Measurements from ENCODE around the gene MS4A1. TPM values are rescaled to one million over a fixed set of nuclear protein-coding genes. Genes with fewer than 3 reads are reported as not detected.

The MS4A1 gene
- total RNA-seq, 1 experiment from 2014 or later: 0.17 TPM

DNA sequence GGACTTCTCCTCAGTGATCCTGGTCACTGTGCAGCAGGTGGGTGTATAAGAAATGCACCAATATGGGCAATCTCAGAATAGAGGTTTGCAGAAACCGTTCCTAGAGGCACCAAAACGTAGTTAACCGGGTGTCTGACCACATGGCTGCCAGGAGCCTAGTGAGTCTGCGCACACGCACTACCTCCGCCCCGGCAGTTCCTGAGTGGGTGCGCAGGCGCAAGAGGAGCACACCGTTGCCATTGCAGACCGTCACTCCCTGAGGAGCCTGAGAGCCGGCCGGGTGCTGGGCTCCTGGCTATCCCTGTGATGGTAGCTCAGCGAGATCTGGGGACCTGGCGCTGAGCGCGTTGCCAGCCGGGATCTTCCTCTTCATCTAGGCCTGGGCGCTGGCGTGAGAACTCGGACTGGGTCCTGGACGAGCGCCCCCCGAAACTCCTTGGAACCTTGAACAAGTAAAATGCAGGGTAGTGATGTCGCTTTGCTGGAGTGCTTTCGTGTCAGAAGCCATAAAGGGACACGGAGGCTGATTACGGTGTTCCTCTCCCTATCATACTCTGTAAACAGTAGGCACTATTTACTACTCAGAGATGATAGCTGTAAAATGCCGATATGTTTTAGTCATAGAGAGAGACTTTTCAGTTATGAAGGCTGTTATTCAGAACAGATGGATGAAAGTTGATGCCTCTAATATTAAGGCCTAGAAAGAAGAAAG is 59.7 kb downstream of the MS4A1 start, which contains the start of gene MS4A13:
TSS of gene MS4A13 (plus strand) at position 249 of the 712 bp plus-strand sequence. CDS start 2,692 bp downstream, outside the sequence.
- peaks cover 16% of the 10 kb centered on the region for H3K36me3 Mint-ChIP-seq
- POLR2A ChIA-PET: no interaction called here
- H3K9me3 Mint-ChIP-seq: peaks cover 28% of the 10 kb centered on the region
- CTCF ChIA-PET: no interaction called here
- no peak within 1 kb of the TSS for H3K27ac Mint-ChIP-seq
- no peak within 1 kb of the TSS for H3K4me3 Mint-ChIP-seq
- no peaks in the 10 kb centered on the region; the same call in 1 of the 2 replicates for H3K27me3 Mint-ChIP-seq (ENCODE audit: low read depth)
- DNase-seq (ENCODE audit: low spot score): no peak
- no peak for ATAC-seq
- TF ChIP-seq SP1 (CRISPR knock-in tag; conservative IDR thresholded peaks at IDR 0.05) (no peak), FOXK1 (CRISPR knock-in tag; IDR thresholded peaks at IDR 0.05) (no peak), MAX (CRISPR knock-in tag; IDR thresholded peaks at IDR 0.05) (no peak), ZMAT4 (CRISPR knock-in tag; IDR thresholded peaks at IDR 0.05) (no peak), GABPB1 (CRISPR knock-in tag; IDR thresholded peaks at IDR 0.05) (no peak), ZNF396 (CRISPR knock-in tag; IDR thresholded peaks at IDR 0.05; ENCODE audit: borderline replicate concordance) (no peak), RORB (CRISPR knock-in tag; IDR thresholded peaks at IDR 0.05) (no peak)
- TF ChIP-seq, protein P1, sequence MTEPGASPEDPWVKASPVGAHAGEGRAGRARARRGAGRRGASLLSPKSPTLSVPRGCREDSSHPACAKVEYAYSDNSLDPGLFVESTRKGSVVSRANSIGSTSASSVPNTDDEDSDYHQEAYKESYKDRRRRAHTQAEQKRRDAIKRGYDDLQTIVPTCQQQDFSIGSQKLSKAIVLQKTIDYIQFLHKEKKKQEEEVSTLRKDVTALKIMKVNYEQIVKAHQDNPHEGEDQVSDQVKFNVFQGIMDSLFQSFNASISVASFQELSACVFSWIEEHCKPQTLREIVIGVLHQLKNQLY (CRISPR knock-in tag; IDR thresholded peaks at IDR 0.05): no peak
- TF ChIP-seq, protein P2, sequence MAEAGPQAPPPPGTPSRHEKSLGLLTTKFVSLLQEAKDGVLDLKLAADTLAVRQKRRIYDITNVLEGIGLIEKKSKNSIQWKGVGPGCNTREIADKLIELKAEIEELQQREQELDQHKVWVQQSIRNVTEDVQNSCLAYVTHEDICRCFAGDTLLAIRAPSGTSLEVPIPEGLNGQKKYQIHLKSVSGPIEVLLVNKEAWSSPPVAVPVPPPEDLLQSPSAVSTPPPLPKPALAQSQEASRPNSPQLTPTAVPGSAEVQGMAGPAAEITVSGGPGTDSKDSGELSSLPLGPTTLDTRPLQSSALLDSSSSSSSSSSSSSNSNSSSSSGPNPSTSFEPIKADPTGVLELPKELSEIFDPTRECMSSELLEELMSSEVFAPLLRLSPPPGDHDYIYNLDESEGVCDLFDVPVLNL (CRISPR knock-in tag; IDR thresholded peaks at IDR 0.05; ENCODE audit: borderline replicate concordance, low read depth): no peak
- H3K4me1 Mint-ChIP-seq: peaks cover 6% of the 10 kb centered on the region

Other genes with a start within 250 kb of the MS4A1 start
- 0.18 TPM in 1 of 3 replicates, not detected in the others for gene MS4A4E, start 212.7 kb upstream of the MS4A1 start, total RNA-seq (2021)
- gene MS4A4A, start 175.2 kb upstream of the MS4A1 start, total RNA-seq (2021): not detected in 3 replicates
- not detected in 3 replicates for gene MS4A6E, start 128.6 kb upstream of the MS4A1 start, total RNA-seq (2021)
- 0.25 to 0.46 TPM (median 0.31 TPM) in 3 replicates for gene MS4A7, start 77.3 kb upstream of the MS4A1 start, total RNA-seq (2021)
- 0.07 TPM in 1 of 3 replicates, not detected in the others for gene MS4A14, start 59.4 kb upstream of the MS4A1 start, total RNA-seq (2021)
- gene MS4A5, start 26.3 kb upstream of the MS4A1 start, total RNA-seq (2021): not detected in 3 replicates
- not detected in 3 replicates for gene MS4A12, start 36.9 kb downstream of the MS4A1 start, total RNA-seq (2021)
- not detected in 3 replicates for gene MS4A13, start 59.5 kb downstream of the MS4A1 start, total RNA-seq (2021)
- not detected in 3 replicates for gene MS4A8, start 243.8 kb downstream of the MS4A1 start, total RNA-seq (2021)